B cell (primary cell): ENCODE measurements around the gene IQGAP1. TPM values are rescaled to one million over a fixed set of nuclear protein-coding genes. Genes with fewer than 3 reads are reported as not detected.

Experiments used
- ATAC-seq: fragments of 200-7000 bp; cut with Tn5 transposase; one replicate; pipeline ENCODE4 v1.10.0; 2021; ENCODE audit warnings: low read depth, mild to moderate bottlenecking, moderate number of reproducible peaks, moderate library complexity
- CTCF ChIA-PET: fragments of 350-600 bp; sonication (Branson Sonifier 250); formaldehyde crosslinking; loops from one replicate; lab custom pipeline; 2021; ENCODE audit warnings: antibody characterized with exemption, inconsistent platforms; lab: Charles Lee
- POLR2A ChIA-PET: fragments of 350-600 bp; sonication (Branson Sonifier 250); formaldehyde crosslinking; loops from one replicate; lab custom pipeline; 2021; ENCODE audit warnings: antibody characterized with exemption; lab: Charles Lee
- DNase-seq: peaks from one replicate; pipeline ENCODE4 v3.0.0; 2013
- H2AFZ ChIP-seq: 2 replicates; pipeline ENCODE4 v1.6.1; 2012; ENCODE audit warnings: mild to moderate bottlenecking, low read depth, low read length; ENCODE audit not compliant: insufficient read depth, poor library complexity, severe bottlenecking
- H3K27ac ChIP-seq, 2 donors: 1 replicate in 1 of 2; 2 replicates in 1 of 2; pipeline ENCODE4 v1.5.1; 2012 to 2013; ENCODE audit warnings: low read length in 2 of 2, mild to moderate bottlenecking in 2 of 2, moderate library complexity in 1 of 2
- H3K27me3 ChIP-seq, 4 experiments: fragments of 200-600 bp in 1 of 4; sonication (generic) in 1 of 4; replicated peaks in 1 of 4; 1 replicate in 2 of 4; 2 replicates in 2 of 4; pipeline versions ENCODE4 v1.6.1 to v1.7.0; 2013 to 2016; ENCODE audit warnings: low read length in 3 of 4, mild to moderate bottlenecking in 2 of 4, mixed read lengths in 1 of 4, moderate library complexity in 1 of 4; ENCODE audit not compliant: insufficient read depth in 4 of 4, control insufficient read depth in 3 of 4; ENCODE audit errors: control extremely low read depth in 1 of 4
- H3K36me3 ChIP-seq, 2 experiments: replicated peaks in 1 of 2; 1 replicate in 1 of 2; 2 replicates in 1 of 2; pipeline versions ENCODE4 v1.6.1 to v1.7.1; 2013; ENCODE audit warnings: low read length in 1 of 2; ENCODE audit not compliant: insufficient read depth in 2 of 2, control insufficient read depth in 1 of 2; ENCODE audit errors: control extremely low read depth in 1 of 2, extremely low read depth in 1 of 2
- H3K4me1 ChIP-seq, 2 donors: fragments of 200-600 bp in 1 of 2; sonication (generic) in 1 of 2; 1 replicate in 1 of 2; 2 replicates in 1 of 2; pipeline versions ENCODE4 v1.5.1 to v1.6.1; 2013 to 2017; ENCODE audit warnings: low read length in 2 of 2; ENCODE audit not compliant: control insufficient read depth in 2 of 2, insufficient read depth in 2 of 2
- H3K4me2 ChIP-seq: replicated peaks from 2 replicates; pipeline ENCODE3; 2012; ENCODE audit warnings: mild to moderate bottlenecking, low read depth, low read length; ENCODE audit not compliant: poor library complexity, severe bottlenecking
- H3K4me3 ChIP-seq, 5 experiments: fragments of 200-600 bp in 1 of 5; sonication (generic) in 1 of 5; 1 replicate in 3 of 5; 2 replicates in 2 of 5; pipeline versions ENCODE4 v1.5.1 to v1.7.0; 2011 to 2016; ENCODE audit warnings: low read length in 4 of 5, mild to moderate bottlenecking in 4 of 5, low read depth in 2 of 5, control low read depth in 1 of 5, moderate library complexity in 1 of 5; ENCODE audit not compliant: insufficient read depth in 1 of 5; ENCODE audit errors: control extremely low read depth in 1 of 5, extremely low read depth in 1 of 5
- H3K79me2 ChIP-seq: fragments of 200-600 bp; sonication (generic); one replicate; pipeline ENCODE4 v1.6.0; 2016; ENCODE audit warnings: low read length; ENCODE audit not compliant: control insufficient read depth, insufficient read depth
- H3K9ac ChIP-seq: fragments of 200-600 bp; sonication (generic); 2 replicates; pipeline ENCODE4 v1.6.1; 2017; ENCODE audit warnings: mild to moderate bottlenecking, low read length, moderate library complexity
- H3K9me3 ChIP-seq, 3 donors: one replicate each; pipeline versions ENCODE4 v1.6.1 to v1.7.1; 2013; ENCODE audit warnings: low read length in 2 of 3; ENCODE audit not compliant: control insufficient read depth in 2 of 3, insufficient read depth in 1 of 3; ENCODE audit errors: control extremely low read depth in 1 of 3
- H4K20me1 ChIP-seq: 2 replicates; pipeline ENCODE4 v1.6.0; 2012; ENCODE audit warnings: mild to moderate bottlenecking, low read length; ENCODE audit not compliant: insufficient read depth, control insufficient read depth, poor library complexity, severe bottlenecking
- H3K27ac Mint-ChIP-seq: one replicate; pipeline ENCODE4 v1.8.0; 2021; ENCODE audit warnings: mixed read lengths
- H3K27me3 Mint-ChIP-seq: one replicate; pipeline ENCODE4 v1.8.0; 2021; ENCODE audit warnings: mixed read lengths
- H3K4me1 Mint-ChIP-seq: one replicate; pipeline ENCODE4 v1.8.0; 2021; ENCODE audit warnings: mixed read lengths
- H3K4me3 Mint-ChIP-seq: one replicate; pipeline ENCODE4 v1.8.0; 2021; ENCODE audit warnings: mixed read lengths
- H3K9me3 Mint-ChIP-seq: one replicate; pipeline ENCODE4 v1.8.0; 2022; ENCODE audit warnings: mixed read lengths; ENCODE audit not compliant: insufficient read depth
- EZH2 ChIP-seq: IDR thresholded peaks from 2 replicates; pipeline ENCODE4 v1.6.1; 2012; ENCODE audit warnings: borderline replicate concordance, low read depth, mild to moderate bottlenecking, moderate library complexity, low read length; ENCODE audit not compliant: insufficient read depth, poor library complexity, severe bottlenecking
- WGBS: methylation state at CpG from one replicate; pipeline ENCODE4 v1.1.5; 2013; ENCODE audit warnings: missing lambda C conversion rate; ENCODE audit not compliant: insufficient coverage; 5-methylcytosine and 5-hydroxymethylcytosine counted together
- intact Hi-C: fragments of 100-400 bp; cut with micrococcal nuclease; formaldehyde crosslinking; loops from one replicate; pipeline ENCODE4 v1.10.0; 2022
- polyA plus RNA-seq: library from polyadenylated mRNA; depleted of rRNA; stranded (reverse); fragments of >200 nt; gene quantifications from 2 replicates; pipeline ENCODE4 v1.2.3, GENCODE V29; 2012
- total RNA-seq, 2 donors: library from RNA; stranded (reverse); fragments of 120-200 nt in 1 of 2; gene quantifications; 1 replicate in 1 of 2; 2 replicates in 1 of 2; pipeline versions ENCODE4 v1.2.3 to v1.2.4, GENCODE V29; 2013 to 2022
- TF ChIP-seq, protein P1 (sequence below): fragments of 200-600 bp; IDR thresholded peaks from one replicate; pipeline ENCODE4 v1.8.0; 2022; ENCODE audit warnings: antibody characterized with exemption, mild to moderate bottlenecking

IQGAP1 gene
- total and polyA plus RNA-seq, 2 donors (not counting 1 experiment from before 2014, with no cell fraction given) = 49.7 to 216 TPM

DNA sequence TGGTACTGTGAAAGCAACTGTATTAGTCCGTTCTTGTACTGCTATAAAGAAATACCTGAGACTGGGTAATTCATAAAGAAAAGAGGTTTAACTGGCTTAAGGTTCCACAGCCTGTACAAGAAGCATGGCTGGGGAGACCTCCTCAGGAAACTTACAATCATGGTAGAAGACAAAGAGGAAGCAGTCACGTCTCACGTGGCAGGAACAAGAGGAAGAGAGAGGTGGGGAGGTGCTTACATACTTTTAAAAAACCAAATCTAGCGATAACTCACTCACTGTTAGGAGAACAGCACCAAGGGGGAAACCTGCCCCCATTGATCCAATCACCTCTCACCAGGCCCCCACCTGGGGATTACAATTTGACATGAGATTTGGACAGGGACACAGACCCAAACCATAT lies 48.9 kb downstream of the IQGAP1 start:
- H3K4me3 ChIP-seq = no peak overlapping the region
- no peak overlapping the region for H3K4me2 ChIP-seq
- CTCF ChIA-PET = interaction anchor here (0.6 to 1.2 kb wide), 3 partner anchors 12 to 117 kb away, joined by 3 to 4 read pairs (median 3); no protein-coding TSS in a partner anchor
- peak overlapping the region in 1 of 2 donors; percentile 44 for H3K27ac ChIP-seq
- WGBS = no CpG with 5 or more reads among the region's 4 CpGs
- no peaks in the 10 kb centered on the region for H3K27me3 Mint-ChIP-seq
- H4K20me1 ChIP-seq = peaks cover 15% of the 10 kb centered on the region
- no peak overlapping the region for H3K9ac ChIP-seq
- H3K79me2 ChIP-seq = peaks cover 16% of the 10 kb centered on the region
- no peaks in the 10 kb centered on the region for H3K27me3 ChIP-seq
- H3K9me3 ChIP-seq = no peaks in the 10 kb centered on the region
- peaks cover 7 to 78% of the 10 kb centered on the region in 2 experiments for H3K36me3 ChIP-seq
- no peaks in the 10 kb centered on the region for H3K4me1 ChIP-seq
- H3K4me3 Mint-ChIP-seq = no peak overlapping the region
- no peak overlapping the region for H3K27ac Mint-ChIP-seq
- DNase-seq (no peak), ATAC-seq (no peak)
- no peak overlapping the region for H2AFZ ChIP-seq
- intact Hi-C loops = loop anchor here (10.0 kb wide), 1 partner anchor 52 kb away; the partner anchor contains the start of gene IQGAP1
- no peaks in the 10 kb centered on the region for H3K9me3 Mint-ChIP-seq
- POLR2A ChIA-PET = interaction anchor here (0.6 kb wide), 1 partner anchor 214 kb away, joined by 3 read pairs; no protein-coding TSS in a partner anchor
- no peak for TF ChIP-seq EZH2
- TF ChIP-seq, protein P1, sequence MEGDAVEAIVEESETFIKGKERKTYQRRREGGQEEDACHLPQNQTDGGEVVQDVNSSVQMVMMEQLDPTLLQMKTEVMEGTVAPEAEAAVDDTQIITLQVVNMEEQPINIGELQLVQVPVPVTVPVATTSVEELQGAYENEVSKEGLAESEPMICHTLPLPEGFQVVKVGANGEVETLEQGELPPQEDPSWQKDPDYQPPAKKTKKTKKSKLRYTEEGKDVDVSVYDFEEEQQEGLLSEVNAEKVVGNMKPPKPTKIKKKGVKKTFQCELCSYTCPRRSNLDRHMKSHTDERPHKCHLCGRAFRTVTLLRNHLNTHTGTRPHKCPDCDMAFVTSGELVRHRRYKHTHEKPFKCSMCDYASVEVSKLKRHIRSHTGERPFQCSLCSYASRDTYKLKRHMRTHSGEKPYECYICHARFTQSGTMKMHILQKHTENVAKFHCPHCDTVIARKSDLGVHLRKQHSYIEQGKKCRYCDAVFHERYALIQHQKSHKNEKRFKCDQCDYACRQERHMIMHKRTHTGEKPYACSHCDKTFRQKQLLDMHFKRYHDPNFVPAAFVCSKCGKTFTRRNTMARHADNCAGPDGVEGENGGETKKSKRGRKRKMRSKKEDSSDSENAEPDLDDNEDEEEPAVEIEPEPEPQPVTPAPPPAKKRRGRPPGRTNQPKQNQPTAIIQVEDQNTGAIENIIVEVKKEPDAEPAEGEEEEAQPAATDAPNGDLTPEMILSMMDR = no peak
- H3K4me1 Mint-ChIP-seq = peaks cover 5% of the 10 kb centered on the region

GRCh38 chr15:90437516-90437915 lies 49.5 kb downstream of the IQGAP1 start:
- no peak for TF ChIP-seq EZH2
- TF ChIP-seq, protein P1 = no peak
- Mint-ChIP-seq H3K27ac (no peak overlapping the region), H3K4me3 (no peak overlapping the region), H3K27me3 (no peaks in the 10 kb centered on the region), H3K4me1 (peaks cover 5% of the 10 kb centered on the region), H3K9me3 (no peaks in the 10 kb centered on the region)
- Histone ChIP-seq H3K27me3 (no peaks in the 10 kb centered on the region), H3K9me3 (no peaks in the 10 kb centered on the region), H3K36me3 (peaks cover 7 to 78% of the 10 kb centered on the region in 2 experiments), H3K4me3 (no peak overlapping the region), H3K4me1 (no peaks in the 10 kb centered on the region), H3K79me2 (peaks cover 16% of the 10 kb centered on the region), H4K20me1 (peaks cover 15% of the 10 kb centered on the region), H2AFZ (no peak overlapping the region), H3K9ac (no peak overlapping the region), H3K4me2 (no peak overlapping the region), H3K27ac (no peak overlapping the region)
- ChIA-PET POLR2A (no interaction called here), CTCF (interaction anchor here (1.2 kb wide), 1 partner anchor 11 kb away, joined by 4 read pairs; no protein-coding TSS in a partner anchor)
- DNase-seq = no peak
- intact Hi-C loops = loop anchor here (10.0 kb wide), 1 partner anchor 53 kb away; the partner anchor contains the start of gene IQGAP1
- no CpG with 5 or more reads among the region's 2 CpGs for WGBS
- ATAC-seq = no peak
